SJCRH30 (cell line): ENCODE measurements around the gene METTL13. TPM values are rescaled to one million over a fixed set of nuclear protein-coding genes. Genes with fewer than 3 reads are reported as not detected.
A peak's percentile ranks its signal among the peaks of the same experiment; 100 is the strongest.
"Not testable (repeated sequence)": the region's sequence is repeated elsewhere in the genome, so short reads cannot be mapped to it uniquely, and the experiment has no call there.

Experiments used
- DNase-seq, 2 experiments: peaks; one replicate each; pipeline ENCODE4 v3.0.0-alpha.2; 2015 to 2020
- H3K27ac ChIP-seq: fragments of 250-450 bp; sonication (Bioruptor Pico); 2 replicates; pipeline ENCODE4 v1.5.1; 2020; ENCODE audit warnings: mild to moderate bottlenecking, moderate library complexity
- H3K27me3 ChIP-seq: fragments of 250-450 bp; sonication (Bioruptor Pico); 2 replicates; pipeline ENCODE4 v1.5.1; 2020; ENCODE audit warnings: mild to moderate bottlenecking, moderate library complexity
- H3K36me3 ChIP-seq: fragments of 250-450 bp; sonication (Bioruptor Pico); 2 replicates; pipeline ENCODE4 v1.5.1; 2020; ENCODE audit warnings: mild to moderate bottlenecking, moderate library complexity
- H3K4me1 ChIP-seq: fragments of 250-450 bp; sonication (Bioruptor Pico); 2 replicates; pipeline ENCODE4 v1.5.1; 2020; ENCODE audit warnings: mild to moderate bottlenecking, moderate library complexity
- H3K4me3 ChIP-seq: fragments of 250-450 bp; sonication (Bioruptor Pico); 2 replicates; pipeline ENCODE4 v1.5.1; 2020; ENCODE audit warnings: mild to moderate bottlenecking, moderate library complexity
- H3K9me3 ChIP-seq: fragments of 250-450 bp; sonication (Bioruptor Pico); replicated peaks from 2 replicates; pipeline ENCODE4 v1.5.1; 2020; ENCODE audit warnings: mild to moderate bottlenecking, moderate library complexity
- total RNA-seq: library from RNA; depleted of rRNA; stranded (reverse); fragments of >200 nt; shearing (Covaris generic); gene quantifications from 2 replicates; pipeline ENCODE4 v1.2.3, GENCODE V29; 2014

The METTL13 gene
- total RNA-seq, 1 experiment from 2014 or later = 29.0 TPM

DNA sequence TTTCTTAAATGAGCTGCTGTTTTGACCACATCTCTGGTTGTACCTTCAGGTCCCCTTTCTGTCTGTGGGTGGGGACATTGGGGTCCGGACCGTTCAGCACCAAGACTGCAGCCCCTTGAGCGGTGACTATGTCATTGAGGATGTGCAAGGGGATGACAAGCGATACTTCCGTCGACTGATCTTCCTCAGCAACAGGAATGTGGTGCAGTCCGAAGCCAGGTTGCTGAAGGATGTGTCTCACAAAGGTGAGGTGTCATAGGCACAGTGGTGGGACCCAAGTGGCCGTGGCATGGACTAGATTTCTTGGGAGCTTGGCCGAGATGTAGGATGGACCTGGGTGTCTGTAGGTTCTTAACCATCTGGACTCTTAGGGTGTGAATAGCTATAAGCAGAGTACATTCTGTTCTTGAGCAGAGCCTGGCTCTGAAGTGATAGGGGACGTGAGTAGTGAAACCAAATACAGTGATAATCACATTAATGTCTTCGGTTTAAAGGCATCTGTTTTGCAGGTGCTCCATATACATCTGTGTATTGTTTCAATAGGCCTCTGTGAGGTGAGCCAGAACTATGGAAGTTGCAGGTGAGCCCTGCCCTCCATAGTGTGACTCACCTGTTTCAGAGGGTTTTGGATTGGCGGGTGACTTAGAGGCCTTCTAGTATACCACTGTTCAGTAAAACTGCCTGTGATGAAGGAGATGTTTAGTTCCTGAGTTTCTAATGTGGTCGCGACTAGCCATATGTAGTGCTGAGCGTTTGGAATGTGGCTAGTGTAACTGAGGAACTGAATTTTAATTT, 6.4 kb downstream of the METTL13 start:
- DNase-seq = no peak
- no peak overlapping the region for H3K4me3 ChIP-seq
- no peaks in the 10 kb centered on the region for H3K9me3 ChIP-seq
- H3K36me3 ChIP-seq = peaks cover 45% of the 10 kb centered on the region
- no peak overlapping the region for H3K27ac ChIP-seq
- no peaks in the 10 kb centered on the region for H3K4me1 ChIP-seq
- H3K27me3 ChIP-seq = no peaks in the 10 kb centered on the region

DNA sequence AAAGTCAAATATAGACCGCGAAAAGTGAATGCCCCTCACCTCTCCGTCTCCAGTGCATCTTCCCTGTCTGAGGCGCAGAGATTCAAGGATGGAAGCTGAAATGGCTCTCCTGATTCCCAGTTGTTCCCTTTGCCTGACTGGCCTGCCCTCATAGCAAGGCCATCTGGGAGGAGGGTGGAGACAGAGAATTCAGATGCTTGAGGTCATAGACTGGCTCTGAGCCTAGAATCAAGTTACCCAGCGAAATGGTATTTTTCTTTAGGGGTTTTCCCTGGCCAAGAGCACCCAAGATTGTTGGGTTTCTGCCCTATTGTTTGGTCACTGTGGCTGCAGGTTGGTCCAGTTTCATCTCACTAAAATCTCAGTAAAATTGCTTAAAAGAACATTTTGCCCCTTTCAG, 7.2 kb downstream of the METTL13 start:
- H3K4me1 ChIP-seq = 0 out of 2 replicates have a peak, but pooled peaks cover 3% of the 10 kb centered on the region
- no peak overlapping the region for H3K27ac ChIP-seq
- H3K36me3 ChIP-seq = peaks cover 47% of the 10 kb centered on the region
- DNase-seq = no peak
- no peak overlapping the region for H3K4me3 ChIP-seq
- no peaks in the 10 kb centered on the region for H3K9me3 ChIP-seq
- H3K27me3 ChIP-seq = no peaks in the 10 kb centered on the region

DNA sequence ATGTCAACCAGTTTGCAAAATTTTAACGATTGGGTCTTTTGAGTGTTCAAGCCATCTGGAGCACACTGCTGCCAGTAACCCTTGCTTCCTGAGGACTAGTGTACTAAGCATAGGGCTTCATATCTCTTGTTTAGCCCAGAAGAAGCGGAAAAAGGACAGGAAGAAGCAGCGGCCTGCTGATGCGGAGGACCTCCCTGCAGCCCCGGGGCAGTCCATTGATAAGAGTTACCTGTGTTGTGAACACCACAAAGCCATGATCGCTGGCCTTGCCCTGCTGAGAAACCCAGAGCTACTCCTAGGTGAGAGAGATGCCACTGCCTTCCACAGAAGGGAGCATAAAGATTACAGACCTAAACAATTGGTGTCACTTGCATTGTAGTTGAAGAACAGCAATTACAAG, 8.9 kb downstream of the METTL13 start:
- no peaks in the 10 kb centered on the region for H3K9me3 ChIP-seq
- H3K36me3 ChIP-seq = peaks cover 56% of the 10 kb centered on the region
- 0 out of 2 replicates have a peak, but pooled peaks cover 9% of the 10 kb centered on the region for H3K4me1 ChIP-seq
- no peak overlapping the region for H3K27ac ChIP-seq
- no peaks in the 10 kb centered on the region for H3K27me3 ChIP-seq
- no peak overlapping the region for H3K4me3 ChIP-seq
- DNase-seq = no peak

DNA sequence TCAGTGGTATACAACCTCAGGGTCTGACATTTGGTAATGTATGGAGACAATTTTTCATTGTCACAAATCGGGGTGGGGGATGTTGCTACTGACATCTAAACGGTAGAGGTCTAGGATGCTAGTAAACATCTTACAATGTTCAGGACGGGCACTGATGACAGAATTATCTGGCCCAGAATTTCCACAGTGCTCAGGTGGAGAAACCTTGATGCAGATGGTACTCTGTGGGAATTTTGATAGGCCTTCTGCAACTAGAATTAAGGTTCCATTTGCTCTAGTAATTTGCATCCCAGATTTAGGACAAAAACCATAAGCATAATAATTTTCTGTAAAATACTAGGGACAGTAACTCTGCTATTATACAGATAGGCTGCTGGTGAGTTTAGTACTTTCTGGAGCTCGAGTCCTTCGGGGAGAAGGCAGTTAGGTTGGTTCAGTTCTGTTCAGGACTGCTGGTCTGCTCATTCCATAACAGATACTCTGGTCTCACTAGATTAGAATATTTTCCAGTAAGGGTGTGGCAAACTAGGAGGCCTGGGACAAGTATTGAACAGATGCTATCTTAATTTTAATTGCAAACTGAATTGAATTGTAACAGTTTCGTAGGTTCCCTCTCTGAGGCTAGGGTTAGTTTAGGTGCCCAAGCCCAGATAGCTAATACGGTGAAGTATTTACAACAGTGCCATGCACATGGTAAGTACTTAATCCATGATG, 11.4 kb downstream of the METTL13 start:
- Histone ChIP-seq H3K9me3 (no peaks in the 10 kb centered on the region), H3K27ac (no peak overlapping the region), H3K36me3 (peaks cover 65% of the 10 kb centered on the region), H3K4me1 (0 out of 2 replicates have a peak, but pooled peaks cover 9% of the 10 kb centered on the region), H3K4me3 (no peak overlapping the region), H3K27me3 (no peaks in the 10 kb centered on the region)
- DNase-seq = no peak

DNA sequence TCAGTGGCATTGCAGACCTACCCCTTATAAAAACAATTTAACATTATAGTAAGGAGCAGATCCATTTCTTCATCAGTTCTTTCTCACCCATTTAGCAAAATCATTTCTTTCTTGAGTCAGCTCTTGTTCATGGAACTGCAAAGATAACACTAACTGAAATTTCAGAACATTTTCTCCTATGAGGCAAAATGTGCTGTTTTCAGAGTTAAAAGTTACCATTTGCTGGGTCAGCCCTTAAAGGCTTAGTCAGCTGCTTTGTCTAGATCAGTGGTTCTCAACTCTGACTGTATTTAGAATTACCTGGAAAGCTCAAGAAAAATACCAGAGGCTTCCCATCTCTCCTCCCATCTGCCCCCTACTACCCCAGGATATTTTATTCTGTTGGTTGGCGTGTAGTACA, 12.2 kb downstream of the METTL13 start:
- no peaks in the 10 kb centered on the region for H3K27me3 ChIP-seq
- H3K27ac ChIP-seq = peak overlapping the region; percentile 4; the same call in 1 of the 2 replicates
- H3K9me3 ChIP-seq = no peaks in the 10 kb centered on the region
- DNase-seq = no peak
- H3K4me3 ChIP-seq = no peak overlapping the region
- H3K36me3 ChIP-seq = peaks cover 58% of the 10 kb centered on the region
- 0 out of 2 replicates have a peak, but pooled peaks cover 9% of the 10 kb centered on the region for H3K4me1 ChIP-seq

DNA sequence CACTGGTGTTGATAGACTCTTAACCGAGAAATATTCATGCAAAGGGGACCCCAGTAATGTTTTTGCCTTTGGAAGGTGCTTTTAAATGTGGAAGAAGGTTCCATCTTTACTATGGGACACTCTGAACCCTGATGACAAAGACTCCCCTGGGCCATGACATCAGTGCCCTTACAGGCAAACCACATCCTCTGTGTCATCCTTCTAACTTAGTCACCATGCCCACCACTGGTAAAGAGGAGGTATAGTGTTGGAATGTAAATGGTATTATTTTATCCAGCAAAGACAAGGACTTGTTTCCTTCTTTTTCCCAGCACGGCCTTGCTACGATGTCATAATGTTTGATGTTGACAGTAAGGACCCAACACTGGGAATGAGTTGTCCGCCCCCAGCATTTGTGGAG, 12.6 kb downstream of the METTL13 start:
- Histone ChIP-seq H3K9me3 (no peaks in the 10 kb centered on the region), H3K27ac (peak overlapping the region; percentile 4; the same call in 1 of the 2 replicates), H3K27me3 (no peaks in the 10 kb centered on the region), H3K4me1 (0 out of 2 replicates have a peak, but pooled peaks cover 9% of the 10 kb centered on the region), H3K36me3 (peaks cover 54% of the 10 kb centered on the region), H3K4me3 (no peak overlapping the region)
- no peak for DNase-seq

DNA sequence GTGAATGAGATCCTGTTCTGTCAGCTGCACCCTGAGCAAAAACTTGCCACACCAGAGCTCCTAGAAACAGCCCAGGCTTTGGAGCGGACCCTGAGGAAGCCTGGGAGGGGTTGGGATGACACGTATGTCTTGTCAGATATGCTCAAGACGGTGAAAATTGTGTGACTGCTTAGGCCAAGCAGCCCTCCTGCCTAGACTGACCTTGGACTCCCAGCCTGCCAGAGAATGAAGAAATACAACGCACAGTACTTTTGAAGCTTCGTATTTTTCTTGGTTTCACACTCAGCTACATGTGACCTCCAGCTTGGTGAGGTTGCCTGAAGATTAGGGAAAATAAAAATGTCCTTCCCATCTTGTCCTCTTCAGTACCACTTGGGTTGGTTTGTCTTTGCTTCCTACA, 15.1 kb downstream of the METTL13 start:
- Histone ChIP-seq H3K27me3 (no peaks in the 10 kb centered on the region), H3K36me3 (peaks cover 43% of the 10 kb centered on the region), H3K4me3 (no peak overlapping the region), H3K9me3 (no peaks in the 10 kb centered on the region), H3K27ac (no peak overlapping the region), H3K4me1 (0 out of 2 replicates have a peak, but pooled peaks cover 9% of the 10 kb centered on the region)
- no peak for DNase-seq

DNA sequence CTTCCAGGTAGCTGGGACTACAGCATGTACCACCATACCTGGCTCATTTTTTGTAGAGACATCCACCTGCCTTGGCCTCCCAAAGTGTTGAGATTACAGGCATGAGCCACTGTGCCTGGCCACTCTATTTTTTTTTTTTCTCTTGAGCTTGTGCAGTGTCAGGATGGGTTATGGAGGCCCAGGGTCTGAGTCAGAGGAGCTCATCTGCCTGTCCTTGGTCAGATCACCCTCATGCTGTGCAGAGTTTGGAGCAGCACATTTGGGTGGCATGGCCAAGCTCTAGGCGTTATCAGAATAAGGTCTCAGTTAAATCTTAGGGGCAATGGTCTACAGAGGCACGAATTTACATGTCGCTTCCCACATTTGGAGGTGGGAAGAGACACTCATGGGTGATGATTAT, 16.9 kb downstream of the METTL13 start:
- H3K27ac ChIP-seq = no peak overlapping the region
- no peak overlapping the region for H3K4me3 ChIP-seq
- no peak for DNase-seq
- no peaks in the 10 kb centered on the region for H3K27me3 ChIP-seq
- H3K9me3 ChIP-seq = no peaks in the 10 kb centered on the region
- peaks cover 12% of the 10 kb centered on the region; the same call in 1 of the 2 replicates for H3K4me1 ChIP-seq
- peaks cover 33% of the 10 kb centered on the region for H3K36me3 ChIP-seq

DNA sequence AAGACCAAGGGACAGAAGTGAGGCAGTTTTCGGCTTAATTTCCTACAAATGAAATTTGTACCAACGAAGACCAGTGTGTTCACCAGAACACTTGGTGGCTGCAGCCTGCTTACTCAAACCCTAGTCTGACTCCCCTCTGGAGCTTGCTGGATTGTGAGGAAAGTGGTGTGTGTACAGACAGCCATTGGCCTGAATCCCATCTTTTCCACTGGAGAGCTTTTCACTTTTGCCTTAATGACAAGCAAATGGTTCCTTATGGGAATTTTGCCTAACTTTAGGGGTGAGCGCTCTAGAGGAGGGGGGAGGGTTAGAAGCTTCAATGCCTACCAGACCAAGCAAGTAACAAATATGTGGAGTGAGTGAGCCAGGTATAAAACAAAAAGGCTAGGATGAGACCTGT, 17.3 kb downstream of the METTL13 start:
- no peak overlapping the region for H3K4me3 ChIP-seq
- no peak overlapping the region for H3K27ac ChIP-seq
- peaks cover 8% of the 10 kb centered on the region; the same call in 1 of the 2 replicates for H3K4me1 ChIP-seq
- peaks cover 28% of the 10 kb centered on the region for H3K36me3 ChIP-seq
- H3K27me3 ChIP-seq = no peaks in the 10 kb centered on the region
- no peak for DNase-seq
- no peaks in the 10 kb centered on the region for H3K9me3 ChIP-seq

DNA sequence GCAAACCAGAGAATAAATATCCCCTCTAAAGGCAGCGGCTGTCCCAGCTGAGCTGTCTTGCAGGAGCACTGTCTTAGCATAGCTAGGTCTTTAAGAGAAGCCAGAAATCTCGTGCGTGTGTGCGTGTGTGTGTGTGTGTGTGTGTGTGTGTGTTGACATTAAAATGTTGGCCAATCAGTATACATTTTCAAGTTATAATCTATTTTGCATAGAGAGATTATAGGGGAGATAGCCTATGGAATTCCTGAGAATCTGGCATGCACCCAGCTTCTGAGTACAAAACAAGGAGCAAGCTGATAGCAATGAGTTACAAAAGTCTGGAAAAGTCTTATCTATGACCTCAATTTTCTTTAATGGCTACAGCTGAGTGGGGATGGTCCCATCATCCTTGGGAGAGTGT, 17.7 kb downstream of the METTL13 start:
- DNase-seq = no peak
- Histone ChIP-seq H3K9me3 (no peaks in the 10 kb centered on the region), H3K27me3 (no peaks in the 10 kb centered on the region), H3K36me3 (peaks cover 24% of the 10 kb centered on the region), H3K27ac (no peak overlapping the region), H3K4me1 (peaks cover 4% of the 10 kb centered on the region; the same call in 1 of the 2 replicates), H3K4me3 (no peak overlapping the region)

DNA sequence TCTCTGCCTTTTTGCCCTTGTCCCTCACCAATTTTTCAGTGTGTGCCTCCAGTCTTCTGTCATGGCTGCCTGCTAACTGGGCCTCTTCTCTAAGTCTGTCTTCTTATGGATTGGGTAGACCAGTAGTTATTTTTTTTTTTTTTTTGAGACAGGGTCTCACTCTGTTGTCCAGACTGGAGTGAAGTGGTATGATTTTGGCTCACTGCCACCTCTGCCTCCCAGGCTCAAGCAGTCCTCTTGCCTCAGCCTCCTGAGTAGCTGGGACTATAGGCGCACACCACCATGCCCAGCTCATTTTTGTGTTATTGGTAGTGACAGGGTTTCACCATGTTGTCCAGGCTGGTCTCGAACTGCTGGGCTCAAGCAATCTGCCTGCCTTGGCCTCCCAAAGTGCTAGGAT, 18.2 kb downstream of the METTL13 start:
- H3K4me1 ChIP-seq, H3K27me3 ChIP-seq, H3K9me3 ChIP-seq, DNase-seq, H3K27ac ChIP-seq, H3K4me3 ChIP-seq: not testable (repeated sequence)
- peaks cover 19% of the 10 kb centered on the region for H3K36me3 ChIP-seq

DNA sequence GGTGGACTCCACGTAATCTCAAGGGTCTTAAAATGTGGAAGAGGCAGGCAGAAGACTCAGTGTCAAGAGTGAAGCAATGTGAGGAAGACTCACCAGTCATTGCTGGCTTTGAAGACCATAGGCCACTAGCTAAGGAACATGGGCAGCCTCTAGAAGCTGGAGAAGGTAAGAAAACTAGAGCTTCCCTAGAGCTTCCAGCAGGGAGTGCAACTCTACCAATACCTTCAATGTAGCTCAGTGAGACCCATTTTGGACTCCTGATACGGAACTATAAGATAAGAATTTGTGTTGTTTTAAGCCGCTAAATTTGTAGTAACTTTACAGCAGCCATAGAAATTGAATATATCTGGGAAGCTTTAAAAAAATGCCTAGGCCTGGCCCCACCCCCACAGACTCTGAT, 18.9 kb downstream of the METTL13 start:
- no peak overlapping the region for H3K4me3 ChIP-seq
- peaks cover 3% of the 10 kb centered on the region; the same call in 1 of the 2 replicates for H3K4me1 ChIP-seq
- peaks cover 12% of the 10 kb centered on the region for H3K36me3 ChIP-seq
- H3K27ac ChIP-seq = no peak overlapping the region
- no peaks in the 10 kb centered on the region for H3K27me3 ChIP-seq
- H3K9me3 ChIP-seq = no peaks in the 10 kb centered on the region
- DNase-seq = no peak

DNA sequence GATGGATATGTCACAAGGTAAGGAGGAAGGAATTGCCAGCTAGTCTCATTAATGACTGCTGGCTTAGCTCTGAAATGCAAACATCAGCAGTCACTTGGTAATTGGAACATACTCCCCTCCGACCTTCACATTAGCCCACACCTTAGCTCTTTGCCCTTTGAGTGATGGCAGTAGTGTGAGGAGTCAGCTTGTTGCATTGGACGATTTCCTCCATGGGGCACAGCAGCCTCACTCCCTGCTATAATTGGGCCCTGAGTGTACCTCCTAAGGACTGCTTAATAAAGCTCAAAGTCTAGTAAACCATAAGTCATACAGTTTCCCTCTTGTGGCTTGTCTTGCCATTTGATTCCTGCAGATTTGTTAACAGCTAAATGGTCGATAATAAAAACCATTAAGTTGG, 19.4 kb downstream of the METTL13 start:
- Histone ChIP-seq H3K9me3 (no peaks in the 10 kb centered on the region), H3K27me3 (no peaks in the 10 kb centered on the region), H3K27ac (no peak overlapping the region), H3K36me3 (peaks cover 8% of the 10 kb centered on the region), H3K4me1 (peaks cover 3% of the 10 kb centered on the region; the same call in 1 of the 2 replicates), H3K4me3 (no peak overlapping the region)
- no peak for DNase-seq

DNA sequence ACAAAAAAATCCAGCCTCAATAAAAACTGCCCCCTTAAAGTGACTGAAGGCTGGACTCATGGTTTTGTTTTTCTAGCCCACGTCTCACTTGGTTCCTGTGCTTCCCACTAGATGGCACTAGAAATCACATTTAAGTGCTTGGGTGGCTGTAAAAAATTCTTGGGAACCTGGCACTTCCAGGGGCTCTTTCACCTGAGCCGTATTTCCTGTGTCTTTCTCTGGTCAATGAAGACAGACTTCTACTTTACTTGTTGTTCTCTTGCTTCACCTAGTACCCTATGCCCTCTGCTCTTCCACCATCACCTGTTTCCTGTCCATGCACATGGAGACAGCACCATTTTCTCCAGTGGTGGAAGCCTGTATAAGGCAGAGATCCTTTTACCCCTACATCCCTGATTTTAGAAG, 20.0 kb downstream of the METTL13 start:
- Histone ChIP-seq H3K4me3 (no peak overlapping the region), H3K27ac (no peak overlapping the region), H3K9me3 (no peaks in the 10 kb centered on the region), H3K36me3 (peaks cover 5% of the 10 kb centered on the region), H3K4me1 (peaks cover 3% of the 10 kb centered on the region; the same call in 1 of the 2 replicates), H3K27me3 (no peaks in the 10 kb centered on the region)
- DNase-seq = peak in 1 of 2 experiments; percentile 78

DNA sequence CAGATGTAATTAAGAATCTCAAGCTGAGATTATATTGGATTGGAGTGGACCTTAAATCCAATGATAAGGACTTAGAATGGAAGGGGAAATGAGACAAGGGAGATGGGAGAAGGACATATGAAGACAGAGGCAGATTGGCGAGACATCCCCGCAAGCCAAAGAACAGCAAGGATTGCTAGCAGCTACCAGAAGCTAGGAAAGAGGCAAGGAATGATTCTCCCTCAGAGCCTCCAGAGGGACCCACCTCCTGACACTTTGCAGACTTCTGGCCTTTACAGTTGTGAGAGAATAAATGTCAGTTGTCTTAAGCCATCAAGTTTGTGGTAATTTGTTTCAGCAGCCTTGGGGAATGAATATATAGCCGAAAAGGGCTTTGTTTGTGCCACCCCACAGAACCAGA, 20.7 kb downstream of the METTL13 start:
- H3K36me3 ChIP-seq = peaks cover 1% of the 10 kb centered on the region
- H3K9me3 ChIP-seq = no peaks in the 10 kb centered on the region
- H3K27me3 ChIP-seq = no peaks in the 10 kb centered on the region
- no peak overlapping the region for H3K4me3 ChIP-seq
- no peak overlapping the region for H3K27ac ChIP-seq
- H3K4me1 ChIP-seq = peaks cover 3% of the 10 kb centered on the region; the same call in 1 of the 2 replicates
- DNase-seq = peak in 1 of 2 experiments; percentile 61
